ENCODE measurements around the gene KRTAP1-1. TPM values are rescaled to one million over a fixed set of nuclear protein-coding genes. Genes with fewer than 3 reads are reported as not detected.

KRTAP1-1 gene
- total RNA-seq, 1 experiment from 2014 or later: not detected

DNA sequence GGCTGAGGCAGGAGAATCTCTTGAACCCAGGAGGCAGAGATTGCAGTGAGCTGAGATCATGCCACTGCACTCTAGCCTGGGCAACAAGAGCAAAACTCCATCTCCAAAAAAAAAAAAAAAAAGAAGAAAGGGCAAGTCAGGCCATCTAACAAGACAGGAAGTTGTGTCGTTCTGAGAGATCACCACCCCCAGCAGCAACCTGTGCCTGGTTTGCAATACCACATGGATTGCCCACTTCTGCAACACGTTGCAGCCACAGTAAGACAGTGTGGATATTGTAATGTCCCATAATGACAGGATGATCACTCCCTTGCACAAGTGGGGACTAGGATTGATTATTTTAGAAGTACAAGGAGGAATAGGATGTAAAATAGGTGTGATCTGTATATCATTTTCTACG, 27.8 kb upstream of the KRTAP1-1 start:
- H3K4me1 ChIP-seq (ENCODE audit: control insufficient read depth in 1 of 2, insufficient read depth in 2 of 2, low read length in 2 of 2): peaks cover 9 to 69% of the 10 kb centered on the region in 2 experiments
- DNase-seq (ENCODE audit: low read depth, low spot score) (no peak), ATAC-seq (no peak)
- H3K79me2 ChIP-seq (ENCODE audit: insufficient read depth, low read length): peaks cover 10% of the 10 kb centered on the region
- no peak overlapping the region for H3K4me3 ChIP-seq (replicated peaks in 1 of 2; ENCODE audit: low read depth in 1 of 2, low read length in 2 of 2)
- no peak overlapping the region for H3K9ac ChIP-seq (ENCODE audit: low read length)
- no peak overlapping the region for H3K4me2 ChIP-seq (ENCODE audit: low read length)
- RAD21 ChIA-PET (ENCODE audit: low non-redundant PET in 1 of 2, low total read pairs in 2 of 2, uncharacterized antibody in 2 of 2, unreplicated experiment in 2 of 2): no interaction called here
- no peaks in the 10 kb centered on the region for H4K20me1 ChIP-seq (ENCODE audit: insufficient read depth)
- TF ChIP-seq EZH2 (IDR thresholded peaks at IDR 0.05) (no peak), YY1 (IDR thresholded peaks at IDR 0.05; ENCODE audit: extremely low read depth, insufficient replicate concordance, low read depth, low read length) (no peak), JUND (IDR thresholded peaks at IDR 0.05) (no peak; the same call in 1 of the 2 replicates), EGR1 (IDR thresholded peaks at IDR 0.05; ENCODE audit: low read depth) (no peak), SIN3A (IDR thresholded peaks at IDR 0.05; ENCODE audit: low read depth) (no peak), SP1 (IDR thresholded peaks at IDR 0.05; ENCODE audit: low read depth) (no peak), ZFX (IDR thresholded peaks at IDR 0.05) (no peak), RAD21 (IDR thresholded peaks at IDR 0.05; ENCODE audit: low read depth) (no peak), FOSL1 (IDR thresholded peaks at IDR 0.05; ENCODE audit: low read depth) (no peak), ELF1 (IDR thresholded peaks at IDR 0.05; ENCODE audit: borderline replicate concordance, low read depth) (no peak), TCF7L2 (IDR thresholded peaks at IDR 0.05; ENCODE audit: borderline replicate concordance, extremely low read depth, insufficient read depth, insufficient read length) (no peak), POLR2AphosphoS5 (IDR thresholded peaks at IDR 0.05; ENCODE audit: low read depth, low read length) (no peak; the same call in none of the 2 replicates), POLR2A (IDR thresholded peaks at IDR 0.05; ENCODE audit: borderline replicate concordance, extremely low read depth, insufficient read depth, insufficient read length) (no peak), EZH2phosphoT487 (IDR thresholded peaks at IDR 0.05; ENCODE audit: borderline replicate concordance) (no peak)
- TF ChIP-seq, protein P1, sequence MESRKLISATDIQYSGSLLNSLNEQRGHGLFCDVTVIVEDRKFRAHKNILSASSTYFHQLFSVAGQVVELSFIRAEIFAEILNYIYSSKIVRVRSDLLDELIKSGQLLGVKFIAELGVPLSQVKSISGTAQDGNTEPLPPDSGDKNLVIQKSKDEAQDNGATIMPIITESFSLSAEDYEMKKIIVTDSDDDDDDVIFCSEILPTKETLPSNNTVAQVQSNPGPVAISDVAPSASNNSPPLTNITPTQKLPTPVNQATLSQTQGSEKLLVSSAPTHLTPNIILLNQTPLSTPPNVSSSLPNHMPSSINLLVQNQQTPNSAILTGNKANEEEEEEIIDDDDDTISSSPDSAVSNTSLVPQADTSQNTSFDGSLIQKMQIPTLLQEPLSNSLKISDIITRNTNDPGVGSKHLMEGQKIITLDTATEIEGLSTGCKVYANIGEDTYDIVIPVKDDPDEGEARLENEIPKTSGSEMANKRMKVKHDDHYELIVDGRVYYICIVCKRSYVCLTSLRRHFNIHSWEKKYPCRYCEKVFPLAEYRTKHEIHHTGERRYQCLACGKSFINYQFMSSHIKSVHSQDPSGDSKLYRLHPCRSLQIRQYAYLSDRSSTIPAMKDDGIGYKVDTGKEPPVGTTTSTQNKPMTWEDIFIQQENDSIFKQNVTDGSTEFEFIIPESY (IDR thresholded peaks at IDR 0.05; ENCODE audit: extremely low read depth, insufficient replicate concordance, low read length): no peak
- TF ChIP-seq, protein P2, sequence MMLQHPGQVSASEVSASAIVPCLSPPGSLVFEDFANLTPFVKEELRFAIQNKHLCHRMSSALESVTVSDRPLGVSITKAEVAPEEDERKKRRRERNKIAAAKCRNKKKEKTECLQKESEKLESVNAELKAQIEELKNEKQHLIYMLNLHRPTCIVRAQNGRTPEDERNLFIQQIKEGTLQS (IDR thresholded peaks at IDR 0.05): no peak
- TF ChIP-seq, protein P3, sequence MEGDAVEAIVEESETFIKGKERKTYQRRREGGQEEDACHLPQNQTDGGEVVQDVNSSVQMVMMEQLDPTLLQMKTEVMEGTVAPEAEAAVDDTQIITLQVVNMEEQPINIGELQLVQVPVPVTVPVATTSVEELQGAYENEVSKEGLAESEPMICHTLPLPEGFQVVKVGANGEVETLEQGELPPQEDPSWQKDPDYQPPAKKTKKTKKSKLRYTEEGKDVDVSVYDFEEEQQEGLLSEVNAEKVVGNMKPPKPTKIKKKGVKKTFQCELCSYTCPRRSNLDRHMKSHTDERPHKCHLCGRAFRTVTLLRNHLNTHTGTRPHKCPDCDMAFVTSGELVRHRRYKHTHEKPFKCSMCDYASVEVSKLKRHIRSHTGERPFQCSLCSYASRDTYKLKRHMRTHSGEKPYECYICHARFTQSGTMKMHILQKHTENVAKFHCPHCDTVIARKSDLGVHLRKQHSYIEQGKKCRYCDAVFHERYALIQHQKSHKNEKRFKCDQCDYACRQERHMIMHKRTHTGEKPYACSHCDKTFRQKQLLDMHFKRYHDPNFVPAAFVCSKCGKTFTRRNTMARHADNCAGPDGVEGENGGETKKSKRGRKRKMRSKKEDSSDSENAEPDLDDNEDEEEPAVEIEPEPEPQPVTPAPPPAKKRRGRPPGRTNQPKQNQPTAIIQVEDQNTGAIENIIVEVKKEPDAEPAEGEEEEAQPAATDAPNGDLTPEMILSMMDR (IDR thresholded peaks at IDR 0.05 in 2 of 3, conservative IDR thresholded peaks at IDR 0.05 in 1 of 3; ENCODE audit: borderline replicate concordance in 1 of 3, insufficient read depth in 1 of 3, low read depth in 2 of 3, low read length in 2 of 3): no peak
- POLR2A ChIA-PET: no interaction called here
- no peak overlapping the region for H2AFZ ChIP-seq (ENCODE audit: low read depth, low read length, poor library complexity, severe bottlenecking)
- H3K36me3 ChIP-seq (ENCODE audit: control insufficient read depth in 1 of 2, insufficient read depth in 2 of 2, low read length in 2 of 2): peaks cover 0 to 51% of the 10 kb centered on the region in 2 experiments; a peak in 2 of 4 replicates
- no peaks in the 10 kb centered on the region; a peak in 1 of 4 replicates for H3K9me3 ChIP-seq (ENCODE audit: control insufficient read depth in 1 of 2, insufficient read depth in 1 of 2, low read depth in 1 of 2, low read length in 2 of 2)
- no peaks in the 10 kb centered on the region for H3K9me2 ChIP-seq (ENCODE audit: insufficient read depth)
- intact Hi-C loops (cut with micrococcal nuclease): no loop called here
- no TSS peak for BruUV-seq (replicated peaks)
- CTCF ChIA-PET: no interaction called here
- no peak overlapping the region for H3K27ac ChIP-seq (ENCODE audit: low read depth, low read length)
- no peaks in the 10 kb centered on the region for H3K27me3 ChIP-seq (ENCODE audit: insufficient read depth, low read length)

Measured in HCT116 (cell line).